Measurements from ENCODE around the gene SAFB2. TPM values are rescaled to one million over a fixed set of nuclear protein-coding genes. Genes with fewer than 3 reads are reported as not detected.
A peak's percentile ranks its signal among the peaks of the same experiment; 100 is the strongest.

SAFB2 gene
- total and polyA plus RNA-seq, 9 of the 15 experiments (the other 6 are each of a cell fraction or from before 2014, with no cell fraction given) = 4.5 to 103 (median 47.3) TPM

DNA sequence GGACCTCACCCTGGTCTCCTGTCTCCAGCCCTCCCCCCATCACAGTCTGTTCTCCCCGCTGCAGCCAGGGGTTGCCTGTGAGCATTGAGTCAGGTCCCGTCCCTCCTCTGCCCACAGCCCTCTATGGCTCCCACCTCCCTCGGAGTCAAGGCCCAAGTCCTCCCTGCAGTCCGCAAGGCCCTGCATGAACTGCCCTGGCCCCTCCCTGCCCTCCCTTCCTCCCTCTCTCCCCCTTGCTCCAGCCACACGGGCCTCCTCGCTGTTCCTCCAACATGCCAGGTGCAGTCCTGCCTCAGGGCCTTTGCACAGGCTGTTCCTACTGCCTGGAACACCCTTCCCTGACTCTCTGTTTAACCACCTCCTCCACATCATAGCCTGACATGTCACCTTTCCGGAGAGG, 57.6 kb downstream of the SAFB2 start:
- H3K4me2 ChIP-seq (ENCODE audit: insufficient read depth, low read length) = no peak overlapping the region
- H3K36me3 ChIP-seq (ENCODE audit: control insufficient read depth, insufficient read depth, low read length) = no peaks in the 10 kb centered on the region
- H3K9me3 ChIP-seq (replicated peaks; ENCODE audit: control insufficient read depth, insufficient read depth, low read depth, low read length) = peaks cover 8% of the 10 kb centered on the region
- FAIRE-seq = no peak
- WGBS (ENCODE audit: insufficient coverage, low coverage, missing lambda C conversion rate) = 24% methylated on average over 5 of the region's 7 CpGs
- TF ChIP-seq NFXL1 (CRISPR knock-in tag; IDR thresholded peaks at IDR 0.05) = no peak
- TF ChIP-seq ATF1 (CRISPR knock-in tag; IDR thresholded peaks at IDR 0.05) = no peak
- no peak for TF ChIP-seq ATF1 (tag; IDR thresholded peaks at IDR 0.05)
- TF ChIP-seq RBM25 (IDR thresholded peaks at IDR 0.05; ENCODE audit: low read depth, low read length, severe bottlenecking) = peak; percentile 5
- TF ChIP-seq, protein P1, sequence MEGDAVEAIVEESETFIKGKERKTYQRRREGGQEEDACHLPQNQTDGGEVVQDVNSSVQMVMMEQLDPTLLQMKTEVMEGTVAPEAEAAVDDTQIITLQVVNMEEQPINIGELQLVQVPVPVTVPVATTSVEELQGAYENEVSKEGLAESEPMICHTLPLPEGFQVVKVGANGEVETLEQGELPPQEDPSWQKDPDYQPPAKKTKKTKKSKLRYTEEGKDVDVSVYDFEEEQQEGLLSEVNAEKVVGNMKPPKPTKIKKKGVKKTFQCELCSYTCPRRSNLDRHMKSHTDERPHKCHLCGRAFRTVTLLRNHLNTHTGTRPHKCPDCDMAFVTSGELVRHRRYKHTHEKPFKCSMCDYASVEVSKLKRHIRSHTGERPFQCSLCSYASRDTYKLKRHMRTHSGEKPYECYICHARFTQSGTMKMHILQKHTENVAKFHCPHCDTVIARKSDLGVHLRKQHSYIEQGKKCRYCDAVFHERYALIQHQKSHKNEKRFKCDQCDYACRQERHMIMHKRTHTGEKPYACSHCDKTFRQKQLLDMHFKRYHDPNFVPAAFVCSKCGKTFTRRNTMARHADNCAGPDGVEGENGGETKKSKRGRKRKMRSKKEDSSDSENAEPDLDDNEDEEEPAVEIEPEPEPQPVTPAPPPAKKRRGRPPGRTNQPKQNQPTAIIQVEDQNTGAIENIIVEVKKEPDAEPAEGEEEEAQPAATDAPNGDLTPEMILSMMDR (IDR thresholded peaks at IDR 0.05 in 2 of 3, conservative IDR thresholded peaks at IDR 0.05 in 1 of 3; ENCODE audit: insufficient read depth in 2 of 3, low read depth in 1 of 3, low read length in 3 of 3) = peak in 1 of 3 experiments; percentile 43; a peak in 2 of 6 replicates
- TF ChIP-seq KDM1A (IDR thresholded peaks at IDR 0.05) = peak; percentile 44 to 59; a peak in 2 of 4 replicates
- TF ChIP-seq SMARCA5 (IDR thresholded peaks at IDR 0.05) = peak; percentile 77; the same call in 1 of the 2 replicates
- peak; percentile 16; the same call in 1 of the 2 replicates for TF ChIP-seq CC2D1A (IDR thresholded peaks at IDR 0.05)
- peak; percentile 62 for TF ChIP-seq BCOR (IDR thresholded peaks at IDR 0.05)
- no peak for TF ChIP-seq PCBP2 (IDR thresholded peaks at IDR 0.05; ENCODE audit: low read depth, low read length, poor library complexity, severe bottlenecking)
- 0 out of 3 replicates have a peak, but pooled peaks have one; percentile 33 for ATAC-seq
- BruUV-seq (replicated peaks) = no TSS peak
- peaks cover 0 to 6% of the 10 kb centered on the region in 2 experiments; a peak in 1 of 5 replicates for H3K27me3 ChIP-seq (ENCODE audit: control insufficient read depth in 2 of 2, insufficient read depth in 2 of 2, low read length in 2 of 2)
- DNase-seq (ENCODE audit: extremely low read depth in 1 of 4, low spot score in 3 of 4) = no peak
- POLR2A ChIA-PET = interaction anchor here (1.0 kb wide), 1 partner anchor 14 kb away, joined by 5 read pairs; no protein-coding TSS in a partner anchor
- intact Hi-C loops (cut with micrococcal nuclease) (no loop called here), in situ Hi-C loops (cut with MboI) (no loop called here)
- H2AFZ ChIP-seq (ENCODE audit: low read depth, low read length) = no peak overlapping the region
- no peaks in the 10 kb centered on the region for H4K20me1 ChIP-seq (replicated peaks; ENCODE audit: control insufficient read depth, insufficient read depth, low read length)
- no peak overlapping the region for H3K9ac ChIP-seq (ENCODE audit: insufficient read depth in 1 of 2, low read depth in 2 of 2, low read length in 2 of 2)
- no peak overlapping the region for H3K4me3 ChIP-seq
- H3K27ac ChIP-seq (ENCODE audit: extremely low read depth, low read depth, low read length) = no peak overlapping the region
- H3K79me2 ChIP-seq (ENCODE audit: control insufficient read depth, insufficient read depth, low read length) = no peaks in the 10 kb centered on the region
- peaks cover 0 to 4% of the 10 kb centered on the region in 2 experiments; a peak in 2 of 5 replicates for H3K4me1 ChIP-seq (replicated peaks in 1 of 2; ENCODE audit: control insufficient read depth in 2 of 2, insufficient read depth in 2 of 2, low read length in 2 of 2)
- CTCF ChIA-PET (ENCODE audit: low intra/inter-chr PET ratio) = no interaction called here
- H3K9me1 ChIP-seq (ENCODE audit: control insufficient read depth, insufficient read depth, low read length) = no peaks in the 10 kb centered on the region

All from K562 (cell line).